Activated CD8-positive, alpha-beta memory T cell treated with anti-CD3 and anti-CD28 coated beads for 4 hours (primary cell): ENCODE results near the gene ZNF383.

Experiments
- DNase-seq, 2 donors: peaks; one replicate each; pipeline ENCODE4 v3.0.0-alpha.2; 2020; ENCODE audit warnings: low read depth in 2 of 2

Gene ZNF383

DNA sequence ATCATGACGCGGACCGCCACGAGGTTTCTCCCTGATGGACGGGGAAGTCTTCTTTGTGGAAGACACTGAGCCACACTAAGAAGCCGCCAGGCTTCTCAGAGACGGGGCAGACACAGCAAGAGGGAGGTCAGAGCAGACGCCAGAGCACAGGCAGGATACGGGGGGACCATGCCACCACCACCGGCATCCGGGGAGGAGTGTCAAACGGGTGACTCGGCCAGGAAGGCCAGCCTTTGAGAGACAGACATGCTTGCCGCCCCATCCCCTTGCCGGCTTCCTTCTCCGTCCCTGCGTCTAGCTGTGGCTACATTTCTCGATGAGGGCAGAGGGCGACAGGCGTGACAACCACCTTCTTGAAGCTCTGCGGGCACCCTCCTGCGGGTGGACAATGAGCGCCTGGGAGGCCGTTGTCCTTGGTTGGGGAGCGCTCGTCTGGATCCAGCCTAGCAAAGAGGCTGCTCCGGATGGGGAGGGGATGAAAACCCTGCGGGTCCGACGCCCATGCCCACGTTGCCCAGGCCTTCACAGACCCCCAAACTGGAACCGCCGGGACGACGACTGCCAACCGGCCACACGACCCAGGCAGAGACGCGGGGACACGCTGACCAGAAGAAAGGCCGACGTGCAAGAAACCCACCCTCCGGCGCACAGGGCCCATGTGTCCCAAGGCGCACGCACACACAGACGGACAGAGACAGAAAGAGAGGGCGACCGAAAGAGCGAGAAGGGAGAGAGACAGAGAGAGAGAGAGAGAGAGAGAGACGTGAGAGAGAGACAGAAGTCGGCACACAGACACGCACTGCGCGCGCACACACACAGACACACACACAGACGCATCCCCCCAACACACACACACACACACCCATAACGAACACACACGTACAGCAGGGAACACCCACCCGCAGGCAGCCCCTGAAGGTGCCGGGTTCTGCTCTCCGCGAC, 75.3 kb downstream of the ZNF383 start:
- peak in 1 of 2 donors; percentile 31 for DNase-seq

DNA sequence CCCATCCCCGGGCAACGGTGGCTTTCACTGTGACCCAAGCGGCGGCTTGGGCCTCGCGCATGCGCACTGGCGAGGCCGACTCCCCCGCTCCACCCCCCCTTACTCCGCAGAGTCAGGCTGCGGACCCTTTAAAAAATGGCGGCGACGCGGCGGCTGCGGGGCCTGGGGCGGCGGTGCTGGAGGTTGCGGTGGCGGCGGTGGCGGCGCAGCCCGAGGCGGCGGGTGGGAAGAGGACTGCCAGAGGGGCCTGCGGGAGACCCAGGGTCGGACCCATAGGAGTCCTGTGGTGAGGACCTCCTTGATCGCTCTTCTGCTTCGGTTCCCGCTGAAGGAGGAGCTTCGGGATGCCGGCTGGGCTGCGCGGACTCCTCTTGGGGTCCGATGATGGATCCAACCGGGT, 76.2 kb downstream of the ZNF383 start:
- DNase-seq: peak in 1 of 2 donors; percentile 31
